Type B pancreatic cell (in vitro differentiated cells): ENCODE data around the gene STARD7. TPM values are rescaled to one million over a fixed set of nuclear protein-coding genes. Genes with fewer than 3 reads are reported as not detected.
A peak's percentile ranks its signal among the peaks of the same experiment; 100 is the strongest.

Experiments
- DNase-seq: peaks from one replicate; pipeline ENCODE4 v3.0.0; 2021; ENCODE audit warnings: mixed read lengths; ENCODE audit not compliant: unreplicated experiment; ENCODE audit errors: extremely low spot score
- H3K27ac Mint-ChIP-seq: 2 replicates; pipeline ENCODE4 v1.8.0; 2021; ENCODE audit warnings: mild to moderate bottlenecking, mixed read lengths
- H3K27me3 Mint-ChIP-seq: 2 replicates; pipeline ENCODE4 v1.8.0; 2021; ENCODE audit warnings: mixed read lengths
- H3K36me3 Mint-ChIP-seq: 2 replicates; pipeline ENCODE4 v1.8.0; 2021; ENCODE audit warnings: mixed read lengths
- H3K4me1 Mint-ChIP-seq: one replicate; pipeline ENCODE4 v1.8.0; 2021; ENCODE audit warnings: mixed read lengths; ENCODE audit not compliant: unreplicated experiment
- H3K4me3 Mint-ChIP-seq: 2 replicates; pipeline ENCODE4 v1.8.0; 2021; ENCODE audit warnings: mild to moderate bottlenecking, mixed read lengths
- H3K9me3 Mint-ChIP-seq: 2 replicates; pipeline ENCODE4 v1.8.0; 2021; ENCODE audit warnings: mixed read lengths
- CTCF ChIP-seq: fragments of 200-600 bp; sonication (generic); conservative IDR thresholded peaks from 2 replicates; pipeline ENCODE4 v1.5.0; 2021; ENCODE audit warnings: antibody characterized with exemption, mild to moderate bottlenecking
- total RNA-seq: library from RNA; stranded (reverse); gene quantifications from 2 replicates; pipeline ENCODE4 v1.2.1, GENCODE V29; 2021; ENCODE audit warnings: low replicate concordance

STARD7 gene
- total RNA-seq, 1 donor from 2014 or later, result 146 TPM

GRCh38 chr2:96203130-96204028 is 5.2 kb downstream of the STARD7 start:
- no peak for TF ChIP-seq CTCF

GRCh38 chr2:96202152-96202854 is 6.3 kb downstream of the STARD7 start:
- no peak for TF ChIP-seq CTCF
- H3K27ac Mint-ChIP-seq, result no peak overlapping the region
- H3K9me3 Mint-ChIP-seq, result no peaks in the 10 kb centered on the region
- H3K4me3 Mint-ChIP-seq, result no peak overlapping the region
- no peak for DNase-seq
- H3K27me3 Mint-ChIP-seq, result no peaks in the 10 kb centered on the region
- H3K36me3 Mint-ChIP-seq, result peaks cover 20% of the 10 kb centered on the region
- peaks cover 43% of the 10 kb centered on the region for H3K4me1 Mint-ChIP-seq

More at GRCh38 chr2:96203130-96204028, 5.2 kb downstream of the STARD7 start:
- H3K4me3 Mint-ChIP-seq, result peak overlapping the region; percentile 51
- H3K9me3 Mint-ChIP-seq, result no peaks in the 10 kb centered on the region
- peaks cover 22% of the 10 kb centered on the region for H3K36me3 Mint-ChIP-seq
- no peak for DNase-seq
- H3K4me1 Mint-ChIP-seq, result peaks cover 43% of the 10 kb centered on the region
- H3K27ac Mint-ChIP-seq, result peak overlapping the region; percentile 39
- H3K27me3 Mint-ChIP-seq, result no peaks in the 10 kb centered on the region

- TF ChIP-seq CTCF, result no peak
- no peaks in the 10 kb centered on the region for H3K9me3 Mint-ChIP-seq
- H3K27ac Mint-ChIP-seq, result no peak overlapping the region
- no peak overlapping the region for H3K4me3 Mint-ChIP-seq
- DNase-seq, result no peak
- peaks cover 36% of the 10 kb centered on the region for H3K4me1 Mint-ChIP-seq
- peaks cover 21% of the 10 kb centered on the region for H3K36me3 Mint-ChIP-seq
- no peaks in the 10 kb centered on the region for H3K27me3 Mint-ChIP-seq
Observed at GRCh38 chr2:96201338-96201737, 7.3 kb downstream of the STARD7 start.

GRCh38 chr2:96198921-96199320 is 9.7 kb downstream of the STARD7 start:
- no peak for DNase-seq
- no peaks in the 10 kb centered on the region for H3K9me3 Mint-ChIP-seq
- peaks cover 26% of the 10 kb centered on the region for H3K36me3 Mint-ChIP-seq
- no peak overlapping the region for H3K27ac Mint-ChIP-seq
- peaks cover 26% of the 10 kb centered on the region for H3K4me1 Mint-ChIP-seq
- no peak overlapping the region for H3K4me3 Mint-ChIP-seq
- no peaks in the 10 kb centered on the region for H3K27me3 Mint-ChIP-seq
- no peak for TF ChIP-seq CTCF

GRCh38 chr2:96197546-96198255 is 10.9 kb downstream of the STARD7 start:
- peaks cover 32% of the 10 kb centered on the region for H3K36me3 Mint-ChIP-seq

More at GRCh38 chr2:96197546-96198255, 10.9 kb downstream of the STARD7 start:
- no peak for TF ChIP-seq CTCF
- H3K27ac Mint-ChIP-seq, result no peak overlapping the region
- no peaks in the 10 kb centered on the region for H3K9me3 Mint-ChIP-seq
- no peak for DNase-seq
- peaks cover 17% of the 10 kb centered on the region for H3K4me1 Mint-ChIP-seq
- H3K27me3 Mint-ChIP-seq, result no peaks in the 10 kb centered on the region
- no peak overlapping the region for H3K4me3 Mint-ChIP-seq
